ENCODE measurements around the gene PCSK9.
"Not testable (repeated sequence)": the region's sequence is repeated elsewhere in the genome, so short reads cannot be mapped to it uniquely, and the experiment has no call there.

- not testable (repeated sequence) for TF ChIP-seq CTCF, POLR2A (IDR thresholded peaks at IDR 0.05)
These were observed 69.7 kb downstream of the PCSK9 start for GRCh38 chr1:55109005-55109404.

All from testis (tissue), 2 donors.